SKM-1 (cell line): Measurements from ENCODE around the gene FILIP1L.
"Not testable (repeated sequence)": the region's sequence is repeated elsewhere in the genome, so short reads cannot be mapped to it uniquely, and the experiment has no call there.

Experiments used
- DNase-seq: peaks from one replicate; lab custom pipeline; 2025; ENCODE audit not compliant: unreplicated experiment; lab: John Stamatoyannopoulos, UW

Gene FILIP1L

GRCh38 chr3:99851955-99852354 lies 262.3 kb downstream of the FILIP1L start:
- no peak for DNase-seq

DNA sequence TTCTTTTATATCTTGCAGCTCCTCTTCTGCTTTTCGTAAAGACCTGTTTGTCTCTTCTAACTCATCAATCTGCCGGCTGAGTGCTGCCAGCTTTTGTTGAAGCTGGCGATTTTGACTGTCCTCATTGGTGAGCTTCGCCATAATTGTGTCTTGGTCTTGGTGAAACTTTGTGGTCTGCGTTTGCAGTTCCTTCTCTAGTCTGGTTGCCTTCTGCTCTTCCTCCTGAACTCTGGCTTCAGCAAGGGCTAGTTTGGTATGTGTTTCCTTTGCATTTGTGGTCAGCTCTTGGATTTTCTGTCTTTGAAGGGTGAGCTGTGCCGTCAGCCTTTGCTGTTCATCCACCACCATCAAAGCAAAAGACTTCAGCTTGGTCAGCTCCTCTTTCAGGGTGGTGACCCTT lies 263.7 kb downstream of the FILIP1L start:
- DNase-seq: peak; percentile 25

DNA sequence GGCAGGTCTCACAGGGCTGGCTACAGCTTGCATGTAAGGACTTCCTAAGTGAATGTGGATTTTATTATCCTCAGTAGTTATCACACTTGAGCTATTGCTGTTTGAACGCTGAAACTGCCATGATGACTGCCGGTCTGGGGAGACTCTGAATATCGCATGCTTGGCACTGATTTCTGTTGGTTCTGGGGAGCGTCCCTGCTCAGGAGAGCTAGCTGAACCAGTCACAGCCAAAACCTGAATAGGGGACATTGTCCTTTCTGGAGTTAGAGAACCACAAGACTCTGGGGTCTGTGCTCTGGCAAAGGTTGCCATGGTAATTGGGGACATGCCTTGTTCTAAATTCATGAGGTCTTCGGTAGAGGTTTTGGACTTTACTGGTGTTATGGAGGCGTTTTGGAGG lies 265.9 kb downstream of the FILIP1L start:
- DNase-seq: no peak

DNA sequence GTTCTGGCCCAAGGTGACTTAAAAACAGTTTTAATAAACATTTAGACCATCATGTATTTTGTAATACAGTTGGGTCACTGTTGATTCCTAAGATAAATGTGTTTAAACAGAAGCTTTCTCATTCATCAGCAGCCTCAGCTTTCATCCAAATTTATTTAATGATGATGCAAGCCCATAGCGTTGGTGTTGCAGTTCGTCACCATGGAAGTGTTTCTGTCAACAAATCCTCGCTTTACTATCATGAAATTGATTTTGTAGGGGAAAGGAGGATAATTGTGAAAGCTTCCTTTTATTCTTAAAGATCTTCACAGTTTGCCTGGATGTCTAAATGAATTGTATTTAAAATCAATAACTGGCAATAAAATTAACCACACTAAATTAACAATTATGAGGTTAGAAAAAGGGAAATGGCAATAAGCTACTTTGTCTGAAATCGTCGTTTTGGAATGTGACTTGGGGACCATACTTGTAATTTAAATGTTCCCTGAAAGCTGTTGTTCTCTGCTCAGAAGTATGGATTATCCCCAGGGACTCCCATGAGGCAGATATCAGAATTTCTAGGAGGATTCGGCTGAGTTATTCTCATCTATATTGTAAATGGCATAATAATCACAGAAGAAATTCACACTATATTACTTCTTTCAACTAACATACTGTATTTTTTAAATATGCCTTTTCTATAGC lies 267.7 kb downstream of the FILIP1L start:
- no peak for DNase-seq

GRCh38 chr3:99845999-99846398 lies 268.3 kb downstream of the FILIP1L start:
- no peak for DNase-seq

- DNase-seq: no peak
These were observed 269.0 kb downstream of the FILIP1L start for GRCh38 chr3:99845331-99845730.

GRCh38 chr3:99843590-99844258 lies 270.6 kb downstream of the FILIP1L start:
- DNase-seq: no peak

- peak; percentile 9 for DNase-seq
These were observed 271.3 kb downstream of the FILIP1L start for GRCh38 chr3:99842826-99843589.

DNA sequence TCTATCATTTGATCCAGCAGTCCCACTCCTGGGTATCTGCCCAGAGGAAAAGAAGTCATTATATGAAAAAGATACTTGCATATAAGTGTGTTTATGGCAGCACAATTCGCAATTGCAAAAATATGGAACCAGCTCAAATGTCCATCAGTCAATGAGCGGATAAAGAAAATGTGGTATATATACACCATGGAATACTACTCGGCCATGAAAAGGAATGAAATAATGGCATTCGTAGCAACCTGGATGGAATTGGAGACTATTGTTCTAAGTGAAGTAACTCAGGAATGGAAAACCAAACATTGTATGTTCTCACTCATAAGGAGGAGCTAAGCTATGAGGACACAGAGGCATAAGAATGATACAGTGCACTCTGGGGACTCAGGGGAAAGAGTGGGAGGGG lies 272.4 kb downstream of the FILIP1L start:
- not testable (repeated sequence) for DNase-seq

- no peak for DNase-seq
These were observed 274.7 kb downstream of the FILIP1L start for GRCh38 chr3:99839613-99840012.

DNA sequence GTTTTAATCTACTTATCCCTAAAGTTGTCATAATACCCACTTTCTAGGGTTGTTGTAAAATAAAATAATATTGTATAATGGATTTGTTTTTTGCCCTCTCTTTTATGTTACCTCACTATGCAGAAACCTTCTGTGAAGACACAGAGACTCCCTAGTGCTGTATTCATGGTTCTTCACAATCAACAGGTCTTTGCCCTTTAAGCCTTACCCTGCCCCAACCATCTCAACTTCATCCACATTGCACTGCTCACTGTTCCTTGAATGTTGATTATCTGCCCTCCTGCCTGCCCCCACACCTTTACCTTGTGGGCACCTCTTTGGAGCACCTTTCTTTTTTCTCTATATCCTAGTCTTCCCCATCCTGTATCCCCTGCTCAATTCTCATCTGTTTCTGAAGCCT lies 275.5 kb downstream of the FILIP1L start:
- no peak for DNase-seq

DNA sequence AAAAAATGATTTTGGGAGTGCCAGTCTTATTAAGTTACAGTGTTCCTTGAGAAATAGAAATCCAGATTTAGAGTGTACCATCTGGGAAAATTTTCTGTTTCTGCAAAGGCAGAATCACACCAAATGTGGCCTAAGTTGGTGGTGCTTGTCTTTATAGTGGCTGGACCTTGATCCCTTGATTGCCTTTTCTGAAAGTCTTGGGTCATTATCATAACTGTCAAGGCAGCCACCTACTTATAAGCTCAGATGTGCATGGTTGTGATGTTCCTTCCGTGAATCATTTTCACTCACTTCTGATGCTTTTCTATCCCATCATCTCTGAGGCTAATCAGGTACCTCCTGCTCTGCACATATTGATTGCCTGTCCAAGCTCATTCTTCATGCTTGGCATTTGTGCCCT lies 276.6 kb downstream of the FILIP1L start:
- no peak for DNase-seq

- no peak for DNase-seq
These were observed 277.6 kb downstream of the FILIP1L start for GRCh38 chr3:99836681-99837080.

DNA sequence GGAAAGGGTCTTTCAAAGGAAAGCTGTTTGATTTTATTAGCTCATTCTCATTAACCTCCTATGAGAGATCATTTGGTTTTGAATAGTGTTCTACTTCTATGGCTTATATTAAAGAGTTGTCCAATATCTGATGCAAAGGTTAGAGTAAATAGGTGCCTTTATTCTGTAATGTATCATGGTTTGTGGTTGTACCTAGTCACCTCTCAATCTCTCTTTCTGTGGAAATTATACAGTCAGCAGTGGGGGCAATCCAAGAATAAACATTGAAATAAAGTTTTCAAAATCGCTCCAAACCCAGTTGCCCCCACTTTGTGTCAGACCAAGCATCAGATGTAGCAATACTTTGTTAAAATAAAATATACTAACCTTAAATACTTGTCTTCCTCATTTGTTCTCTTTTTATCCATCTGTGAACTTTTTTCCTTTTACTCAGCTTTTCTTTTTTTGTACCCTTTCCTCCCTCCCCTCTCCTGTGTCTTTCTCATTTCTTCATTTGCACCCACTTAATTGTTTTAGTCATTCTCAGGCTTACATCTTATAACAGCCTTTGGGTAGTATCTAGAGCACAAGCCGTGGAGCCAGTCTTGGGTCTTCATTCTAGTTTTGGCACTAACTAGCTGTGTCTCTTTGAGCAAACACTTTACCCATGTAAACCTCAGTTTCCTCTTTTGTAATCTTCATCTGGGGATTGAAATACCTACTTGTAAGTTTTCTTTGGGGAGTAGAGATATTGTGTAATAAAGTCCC lies 279.9 kb downstream of the FILIP1L start:
- peak; percentile 18 for DNase-seq

GRCh38 chr3:99833617-99834205 lies 280.6 kb downstream of the FILIP1L start:
- DNase-seq: no peak

GRCh38 chr3:99829844-99830243 lies 284.5 kb downstream of the FILIP1L start:
- DNase-seq: no peak

GRCh38 chr3:99825004-99825640 lies 289.2 kb downstream of the FILIP1L start:
- no peak for DNase-seq

GRCh38 chr3:99823723-99824711 lies 290.3 kb downstream of the FILIP1L start:
- no peak for DNase-seq

DNA sequence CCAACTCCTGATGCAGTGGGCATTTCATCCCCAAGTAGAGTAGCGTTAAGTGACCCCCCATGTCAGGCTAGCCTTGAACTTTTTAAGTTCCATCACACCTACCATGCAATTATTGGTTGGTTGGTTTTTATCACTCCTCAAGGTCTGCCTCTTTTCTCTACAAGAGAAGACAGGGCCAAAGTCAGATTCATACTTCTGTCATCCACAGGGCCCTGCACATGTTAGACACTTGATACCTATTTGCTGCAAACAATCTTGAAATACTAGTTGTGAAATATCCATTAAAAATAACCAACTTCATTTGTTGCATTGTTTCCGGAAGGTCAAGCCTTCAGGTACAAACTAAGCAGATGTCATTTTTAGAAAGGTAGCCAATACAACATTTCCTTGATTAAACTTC lies 295.5 kb downstream of the FILIP1L start:
- DNase-seq: no peak
